ENCODE data around the gene AFF1.

The AFF1 gene

GRCh38 chr4:87151730-87152129 is 216.9 kb downstream of the AFF1 start:
- DNase-seq (ENCODE audit: low read depth, low spot score) = no peak

- no peak for DNase-seq (ENCODE audit: low read depth, low spot score)
Observed at GRCh38 chr4:87152310-87153041, 217.7 kb downstream of the AFF1 start.

GRCh38 chr4:87153078-87153870 is 218.5 kb downstream of the AFF1 start:
- no peak for DNase-seq (ENCODE audit: low read depth, low spot score)

GRCh38 chr4:87165892-87166291 is 231.1 kb downstream of the AFF1 start:
- no peak for DNase-seq (ENCODE audit: low read depth, low spot score)

- DNase-seq (ENCODE audit: low read depth, low spot score) = no peak
Observed at GRCh38 chr4:87166296-87166854, 231.6 kb downstream of the AFF1 start.

- no peak for DNase-seq (ENCODE audit: low read depth, low spot score)
Observed at GRCh38 chr4:87171944-87172343, 237.1 kb downstream of the AFF1 start.

GRCh38 chr4:87174672-87175071 is 239.9 kb downstream of the AFF1 start:
- no peak for DNase-seq (ENCODE audit: low read depth, low spot score)

- no peak for DNase-seq (ENCODE audit: low read depth, low spot score)
Observed at GRCh38 chr4:87179751-87180150, 244.9 kb downstream of the AFF1 start.

GRCh38 chr4:87180767-87181166 is 246.0 kb downstream of the AFF1 start:
- no peak for DNase-seq (ENCODE audit: low read depth, low spot score)

- no peak for DNase-seq (ENCODE audit: low read depth, low spot score)
Observed at GRCh38 chr4:87185146-87185870, 250.5 kb downstream of the AFF1 start.

GRCh38 chr4:87188048-87188447 is 253.2 kb downstream of the AFF1 start:
- no peak for DNase-seq (ENCODE audit: low read depth, low spot score)

- DNase-seq (ENCODE audit: low read depth, low spot score) = no peak
Observed at GRCh38 chr4:87188932-87189331, 254.1 kb downstream of the AFF1 start.
